H1 (cell line): ENCODE results near the gene POLE. TPM values are rescaled to one million over a fixed set of nuclear protein-coding genes. Genes with fewer than 3 reads are reported as not detected.

ENCODE experiments used
- GTF2F1 ChIP-seq: IDR thresholded peaks from 2 replicates; pipeline ENCODE4 v1.6.1; 2012; ENCODE audit warnings: low read depth, low read length, improper control_type of control experiment, borderline replicate concordance
- JUN ChIP-seq: IDR thresholded peaks from 2 replicates; pipeline ENCODE4 v1.6.1; 2011; ENCODE audit warnings: low read depth, mild to moderate bottlenecking, improper control_type of control experiment, low read length
- MAFK ChIP-seq: IDR thresholded peaks from 2 replicates; pipeline ENCODE4 v1.6.1; 2012; ENCODE audit warnings: low read depth, mild to moderate bottlenecking, improper control_type of control experiment, low read length
- SP1 ChIP-seq: IDR thresholded peaks from 2 replicates; pipeline ENCODE4 v1.6.1; 2011; ENCODE audit warnings: low read depth, low read length
- USF2 ChIP-seq: IDR thresholded peaks from 2 replicates; pipeline ENCODE4 v1.6.1; 2011; ENCODE audit warnings: low read length, improper control_type of control experiment
- YY1 ChIP-seq: IDR thresholded peaks from 2 replicates; pipeline ENCODE4 v1.6.1; 2011; ENCODE audit warnings: low read depth, mild to moderate bottlenecking, low read length
- ZNF274 ChIP-seq: IDR thresholded peaks from 2 replicates; pipeline ENCODE4 v1.7.0; 2012; ENCODE audit warnings: low read length, borderline replicate concordance; ENCODE audit errors: extremely low read depth
- polyA plus RNA-seq, 7 experiments: library from polyadenylated mRNA; depleted of rRNA in 3 of 7; stranded (reverse) in 5 of 7; unstranded in 2 of 7; fragments of >200 nt in 5 of 7; fragments of 200-250 nt in 2 of 7; gene quantifications; 1 replicate in 5 of 7; 2 replicates in 1 of 7; 4 replicates in 1 of 7; pipeline versions ENCODE4 v1.2.1 to v1.2.3, GENCODE V29; 2011 to 2013; ENCODE audit warnings: missing spikeins in 2 of 7, mixed read lengths in 2 of 7
- total RNA-seq: library from RNA; stranded (reverse); fragmentation: NEBNext Ultra II Directional; extraction: Animal tissue kit (Norgen Biotek cat#: 25700); gene quantifications from 2 replicates; pipeline ENCODE4 v1.2.1, GENCODE V29; 2021
- TF ChIP-seq, protein P1 (sequence below), 3 experiments: IDR thresholded peaks; 1 replicate in 2 of 3; 2 replicates in 1 of 3; pipeline versions ENCODE4 v1.5.1 to v1.6.1; 2011; ENCODE audit warnings: low read length in 3 of 3, mild to moderate bottlenecking in 3 of 3, inconsistent platforms in 2 of 3, low read depth in 1 of 3, moderate library complexity in 1 of 3; ENCODE audit not compliant: insufficient read depth in 1 of 3; ENCODE audit errors: control extremely low read depth in 1 of 3

POLE gene
- total and polyA plus RNA-seq, 2 of the 8 experiments (the other 6 are each of a cell fraction or from before 2014, with no cell fraction given), result 59.7 to 115 TPM

- TF ChIP-seq GTF2F1 (no peak), YY1 (no peak), USF2 (no peak), ZNF274 (no peak), MAFK (no peak), JUN (no peak), SP1 (no peak)
- TF ChIP-seq, protein P1, sequence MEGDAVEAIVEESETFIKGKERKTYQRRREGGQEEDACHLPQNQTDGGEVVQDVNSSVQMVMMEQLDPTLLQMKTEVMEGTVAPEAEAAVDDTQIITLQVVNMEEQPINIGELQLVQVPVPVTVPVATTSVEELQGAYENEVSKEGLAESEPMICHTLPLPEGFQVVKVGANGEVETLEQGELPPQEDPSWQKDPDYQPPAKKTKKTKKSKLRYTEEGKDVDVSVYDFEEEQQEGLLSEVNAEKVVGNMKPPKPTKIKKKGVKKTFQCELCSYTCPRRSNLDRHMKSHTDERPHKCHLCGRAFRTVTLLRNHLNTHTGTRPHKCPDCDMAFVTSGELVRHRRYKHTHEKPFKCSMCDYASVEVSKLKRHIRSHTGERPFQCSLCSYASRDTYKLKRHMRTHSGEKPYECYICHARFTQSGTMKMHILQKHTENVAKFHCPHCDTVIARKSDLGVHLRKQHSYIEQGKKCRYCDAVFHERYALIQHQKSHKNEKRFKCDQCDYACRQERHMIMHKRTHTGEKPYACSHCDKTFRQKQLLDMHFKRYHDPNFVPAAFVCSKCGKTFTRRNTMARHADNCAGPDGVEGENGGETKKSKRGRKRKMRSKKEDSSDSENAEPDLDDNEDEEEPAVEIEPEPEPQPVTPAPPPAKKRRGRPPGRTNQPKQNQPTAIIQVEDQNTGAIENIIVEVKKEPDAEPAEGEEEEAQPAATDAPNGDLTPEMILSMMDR (IDR thresholded peaks at IDR 0.05; ENCODE audit: control extremely low read depth in 1 of 3, insufficient read depth in 1 of 3, low read depth in 1 of 3, low read length in 3 of 3), result no peak
Observed at GRCh38 chr12:132593521-132593920, 93.6 kb downstream of the POLE start (continued).
